ENCODE data around the gene SHISA4. TPM values are rescaled to one million over a fixed set of nuclear protein-coding genes. Genes with fewer than 3 reads are reported as not detected.

Gene SHISA4
- total RNA-seq, 1 donor from 2014 or later: 7.8 TPM

- Histone ChIP-seq H3K27me3 (ENCODE audit: low read depth) (no peaks in the 10 kb centered on the region), H3K27ac (no peak overlapping the region), H3K36me3 (no peaks in the 10 kb centered on the region), H3K4me3 (no peak overlapping the region), H3K4me1 (peaks cover 21% of the 10 kb centered on the region), H3K9me3 (no peaks in the 10 kb centered on the region)
- TF ChIP-seq CTCF (IDR thresholded peaks at IDR 0.05): no peak
- DNase-seq (no peak), ATAC-seq (peak; percentile 18 to 71)
- intact Hi-C loops (cut with DNase I): no loop called here
Measured at GRCh38 chr1:201882665-201883132, 6.0 kb upstream of the SHISA4 start.

GRCh38 chr1:201883266-201883665 lies 5.4 kb upstream of the SHISA4 start:
- H3K9me3 ChIP-seq: no peaks in the 10 kb centered on the region
- TF ChIP-seq CTCF (IDR thresholded peaks at IDR 0.05): no peak
- DNase-seq (no peak), ATAC-seq (no peak)
- H3K4me1 ChIP-seq: peaks cover 25% of the 10 kb centered on the region
- H3K27me3 ChIP-seq (ENCODE audit: low read depth): no peaks in the 10 kb centered on the region
- no peak overlapping the region for H3K27ac ChIP-seq
- intact Hi-C loops (cut with DNase I): no loop called here
- H3K4me3 ChIP-seq: no peak overlapping the region
- H3K36me3 ChIP-seq: no peaks in the 10 kb centered on the region

- H3K4me3 ChIP-seq: no peak overlapping the region
- no peaks in the 10 kb centered on the region for H3K9me3 ChIP-seq
- DNase-seq: no peak
- intact Hi-C loops (cut with DNase I): no loop called here
- no peak for TF ChIP-seq CTCF (IDR thresholded peaks at IDR 0.05)
- H3K27ac ChIP-seq: no peak overlapping the region
- H3K4me1 ChIP-seq: peaks cover 27% of the 10 kb centered on the region
- H3K27me3 ChIP-seq (ENCODE audit: low read depth): no peaks in the 10 kb centered on the region
- ATAC-seq: no peak
- H3K36me3 ChIP-seq: no peaks in the 10 kb centered on the region
Measured at GRCh38 chr1:201883786-201884185, 4.9 kb upstream of the SHISA4 start.

- peaks cover 32% of the 10 kb centered on the region for H3K4me1 ChIP-seq
Measured at GRCh38 chr1:201884425-201884824, 4.3 kb upstream of the SHISA4 start.

GRCh38 chr1:201885531-201886075 lies 3.1 kb upstream of the SHISA4 start:
- H3K9me3 ChIP-seq: no peaks in the 10 kb centered on the region
- TF ChIP-seq CTCF (IDR thresholded peaks at IDR 0.05): no peak
- ATAC-seq (peak in 1 of 2 donors; percentile 44), DNase-seq (no peak)
- H3K4me3 ChIP-seq: no peak overlapping the region
- peaks cover 36% of the 10 kb centered on the region for H3K4me1 ChIP-seq
- H3K27ac ChIP-seq: no peak overlapping the region
- intact Hi-C loops (cut with DNase I): no loop called here
- no peaks in the 10 kb centered on the region for H3K27me3 ChIP-seq (ENCODE audit: low read depth)
- H3K36me3 ChIP-seq: no peaks in the 10 kb centered on the region

More at GRCh38 chr1:201884425-201884824, 4.3 kb upstream of the SHISA4 start:
- Histone ChIP-seq H3K27me3 (ENCODE audit: low read depth) (no peaks in the 10 kb centered on the region), H3K36me3 (no peaks in the 10 kb centered on the region), H3K9me3 (no peaks in the 10 kb centered on the region), H3K4me3 (no peak overlapping the region), H3K27ac (no peak overlapping the region)
- no peak for TF ChIP-seq CTCF (IDR thresholded peaks at IDR 0.05)
- intact Hi-C loops (cut with DNase I): no loop called here
- ATAC-seq (no peak), DNase-seq (no peak)

All from lower lobe of right lung (tissue), 2 donors.